ENCODE data around the gene FAM89A.
"Not testable (repeated sequence)": the region's sequence is repeated elsewhere in the genome, so short reads cannot be mapped to it uniquely, and the experiment has no call there.

FAM89A gene

GRCh38 chr1:231039161-231040018 is 664 bp downstream of the FAM89A start:
- DNase-seq (ENCODE audit: low read depth), result no peak
- peak overlapping the region; percentile 65 for H3K4me3 ChIP-seq (ENCODE audit: low read depth, low read length)
- TF ChIP-seq CTCF (IDR thresholded peaks at IDR 0.05; ENCODE audit: low read depth, low read length, missing control alignments), result no peak

GRCh38 chr1:231037585-231038517 is 2.2 kb downstream of the FAM89A start:
- no peak for DNase-seq (ENCODE audit: low read depth)
- TF ChIP-seq CTCF (IDR thresholded peaks at IDR 0.05; ENCODE audit: low read depth, low read length, missing control alignments), result no peak
- H3K4me3 ChIP-seq (ENCODE audit: low read depth, low read length), result no peak overlapping the region

- no peak overlapping the region for H3K4me3 ChIP-seq (ENCODE audit: low read depth, low read length)
- TF ChIP-seq CTCF (IDR thresholded peaks at IDR 0.05; ENCODE audit: low read depth, low read length, missing control alignments), result no peak
- no peak for DNase-seq (ENCODE audit: low read depth)
Observed at GRCh38 chr1:231036416-231036815, 3.6 kb downstream of the FAM89A start.

- no peak for TF ChIP-seq CTCF (IDR thresholded peaks at IDR 0.05; ENCODE audit: low read depth, low read length, missing control alignments)
- H3K4me3 ChIP-seq (ENCODE audit: low read depth, low read length), result no peak overlapping the region
- no peak for DNase-seq (ENCODE audit: low read depth)
Observed at GRCh38 chr1:231035799-231036198, 4.3 kb downstream of the FAM89A start.

- no peak for TF ChIP-seq CTCF (IDR thresholded peaks at IDR 0.05; ENCODE audit: low read depth, low read length, missing control alignments)
Observed at GRCh38 chr1:231032963-231033362, 7.1 kb downstream of the FAM89A start.

GRCh38 chr1:231029841-231030240 is 10.2 kb downstream of the FAM89A start:
- TF ChIP-seq CTCF (IDR thresholded peaks at IDR 0.05; ENCODE audit: low read depth, low read length, missing control alignments), result no peak
- DNase-seq (ENCODE audit: low read depth), result no peak
- H3K4me3 ChIP-seq (ENCODE audit: low read depth, low read length), result no peak overlapping the region

More at GRCh38 chr1:231032963-231033362, 7.1 kb downstream of the FAM89A start:
- no peak for DNase-seq (ENCODE audit: low read depth)
- H3K4me3 ChIP-seq (ENCODE audit: low read depth, low read length), result no peak overlapping the region

- DNase-seq (ENCODE audit: low read depth); H3K4me3 ChIP-seq (ENCODE audit: low read depth, low read length): not testable (repeated sequence)
Observed at GRCh38 chr1:231029247-231029646, 10.8 kb downstream of the FAM89A start.
